NCI-H446 (cell line): ENCODE data around the gene AFF3.
"Not testable (repeated sequence)": the region's sequence is repeated elsewhere in the genome, so short reads cannot be mapped to it uniquely, and the experiment has no call there.

Experiments
- DNase-seq, 2 experiments: peaks; one replicate each; lab custom pipeline; 2025; lab: John Stamatoyannopoulos, UW

The AFF3 gene

DNA sequence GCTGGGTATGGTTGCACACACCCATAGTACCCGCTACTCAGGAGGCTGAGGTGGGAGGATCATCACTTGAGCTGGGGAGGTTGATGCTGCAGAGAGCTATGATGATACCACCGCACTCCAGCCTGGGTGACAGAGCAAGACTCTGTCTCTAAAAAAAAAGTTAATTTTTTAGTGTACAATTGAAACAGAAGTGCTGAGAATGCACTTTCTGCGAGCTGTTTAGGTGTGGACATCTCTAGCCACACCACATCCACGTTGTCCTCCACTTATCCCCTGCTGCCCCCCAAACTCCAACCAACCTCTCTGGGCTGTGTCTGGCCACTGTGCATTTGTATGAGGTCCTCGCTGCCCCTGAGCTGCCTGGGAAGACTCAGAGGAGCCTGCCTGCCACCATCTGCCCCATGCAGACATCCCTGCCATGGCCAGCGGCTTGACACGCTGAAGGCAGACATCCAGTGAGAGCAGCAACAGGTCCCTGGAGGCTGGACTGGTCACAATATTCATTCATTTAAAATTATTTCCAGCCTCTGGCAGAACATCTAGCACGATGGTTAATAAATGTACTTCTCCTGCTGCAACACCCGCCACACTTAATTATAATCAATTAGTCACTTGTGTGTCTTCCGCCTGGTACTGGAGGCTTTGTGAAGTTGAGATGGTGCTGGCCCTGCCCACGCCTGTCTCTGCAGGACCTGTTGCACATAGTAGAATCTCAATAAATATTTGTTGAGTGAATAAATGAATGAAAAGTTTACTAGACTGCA lies 3.7 kb upstream of the AFF3 start:
- no peak for DNase-seq

DNA sequence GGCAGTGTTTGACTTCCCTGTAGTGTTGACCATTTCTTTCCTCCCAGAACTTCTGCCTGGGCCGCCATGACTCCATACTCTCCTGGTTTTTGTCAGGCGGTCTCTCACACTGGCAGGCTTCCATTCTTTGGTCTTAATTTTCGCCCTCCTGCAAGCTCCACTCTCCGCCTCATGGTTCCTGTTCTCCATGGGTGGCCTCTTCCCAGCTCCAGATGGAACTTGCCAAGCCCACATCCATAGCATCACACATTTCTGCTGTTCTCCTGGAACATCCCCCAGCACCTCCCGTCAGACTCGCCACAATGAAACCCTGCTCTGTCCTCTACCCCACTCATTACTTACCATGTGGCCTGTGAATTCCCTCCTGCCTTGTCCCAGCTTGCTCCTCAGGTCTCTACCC lies 896 bp upstream of the AFF3 start:
- DNase-seq: no peak

DNA sequence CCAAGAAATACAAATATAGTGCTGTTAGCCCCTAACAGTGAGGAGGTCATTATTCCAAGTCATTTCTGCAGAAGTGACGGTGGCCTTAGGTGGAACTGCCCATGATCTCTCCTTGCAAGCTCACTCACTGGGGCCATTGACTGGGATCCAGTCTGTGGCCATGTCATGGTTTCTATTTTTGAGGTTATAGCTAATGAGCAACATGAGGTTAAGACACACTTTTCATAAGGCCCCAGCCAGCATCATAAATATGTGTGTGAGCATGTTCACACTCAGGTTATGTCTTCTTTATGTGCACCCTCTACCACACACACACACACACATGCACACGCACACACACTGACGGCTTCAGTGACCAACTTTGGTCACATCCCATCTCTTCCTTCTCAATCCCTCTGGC lies 484 bp downstream of the AFF3 start:
- DNase-seq: no peak

DNA sequence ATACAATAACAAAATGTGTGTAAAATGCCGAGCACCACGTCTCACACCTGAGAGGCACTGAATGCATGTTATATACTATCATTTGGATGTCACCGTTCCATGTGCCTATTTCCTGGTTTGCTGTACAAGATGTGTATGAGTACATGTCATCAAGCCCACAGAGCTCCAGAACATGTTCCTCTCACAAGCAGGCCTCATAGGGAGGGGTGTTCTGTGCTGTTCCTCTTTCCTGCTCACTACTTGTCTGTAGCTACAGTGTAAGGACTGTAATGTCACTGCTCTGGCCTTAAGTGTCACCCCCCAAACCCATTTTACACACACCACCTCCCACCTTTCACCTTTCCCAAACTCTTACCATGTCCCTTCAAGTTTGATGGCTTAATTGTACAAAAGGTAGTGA lies 1.8 kb downstream of the AFF3 start:
- no peak for DNase-seq

GRCh38 chr2:100137866-100138570 lies 4.4 kb downstream of the AFF3 start:
- DNase-seq: no peak

DNA sequence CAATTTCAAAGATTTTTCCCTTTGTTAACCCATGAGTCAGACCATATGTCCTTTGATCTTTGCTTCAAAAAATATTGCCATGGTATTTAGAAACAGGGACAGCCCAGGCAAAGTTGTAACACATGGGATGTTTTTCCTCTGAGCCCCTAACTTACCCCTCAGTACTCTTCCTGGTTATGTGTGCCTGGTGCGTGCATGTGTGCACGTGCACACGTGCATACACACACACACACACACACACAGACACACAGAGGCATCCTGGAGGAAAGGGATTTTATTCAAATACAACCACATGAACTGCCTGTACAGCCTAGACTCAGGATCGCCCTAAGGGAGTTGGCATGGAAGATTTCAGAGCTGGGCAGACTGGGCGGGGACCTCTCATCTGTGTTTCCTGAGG lies 5.1 kb downstream of the AFF3 start:
- DNase-seq: no peak

GRCh38 chr2:100136310-100136709 lies 6.1 kb downstream of the AFF3 start:
- DNase-seq: no peak

DNA sequence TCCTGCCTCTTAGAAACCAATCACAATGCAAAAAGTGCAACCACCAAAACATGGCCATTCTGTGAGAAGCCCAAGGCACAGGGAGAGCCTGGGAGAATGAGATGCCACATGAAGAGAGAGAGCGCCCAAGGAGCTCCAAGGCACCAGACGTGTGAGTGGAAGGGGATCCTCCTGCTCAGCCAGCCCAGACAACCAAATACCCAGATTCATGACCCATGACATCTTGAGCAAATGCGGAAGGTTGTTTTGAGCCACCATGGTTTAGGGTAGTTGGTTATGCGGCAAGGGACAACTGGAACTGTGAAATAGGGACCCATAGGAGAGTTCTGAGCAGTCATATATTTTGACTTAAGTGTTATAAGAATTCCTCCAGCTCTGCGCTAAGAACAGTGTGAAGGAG lies 7.0 kb downstream of the AFF3 start:
- no peak for DNase-seq

GRCh38 chr2:100130595-100131391 lies 11.6 kb downstream of the AFF3 start:
- no peak for DNase-seq

- DNase-seq: no peak
Measured at GRCh38 chr2:100126897-100127401, 15.4 kb downstream of the AFF3 start.

DNA sequence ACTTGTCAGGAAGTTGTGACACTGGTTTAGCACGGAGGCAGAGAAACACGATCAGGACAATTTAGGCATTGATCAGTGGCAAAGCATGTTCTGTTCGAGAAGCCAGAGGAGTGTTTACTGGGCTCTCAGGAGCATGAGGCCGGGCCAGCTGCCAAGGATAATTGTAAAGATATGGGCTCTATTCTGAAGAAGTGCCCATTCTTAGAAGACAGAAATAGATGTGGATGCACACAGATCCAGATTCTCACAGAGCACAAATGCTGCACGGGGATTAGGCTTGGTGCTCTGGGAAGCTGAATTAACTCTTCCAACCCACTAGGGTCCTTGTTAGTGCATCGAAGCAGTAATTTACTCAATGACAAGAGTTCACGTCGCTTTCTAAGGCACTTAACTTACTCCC lies 16.2 kb downstream of the AFF3 start:
- peak in 1 of 2 experiments; percentile 27 for DNase-seq

GRCh38 chr2:100125626-100126025 lies 16.8 kb downstream of the AFF3 start:
- DNase-seq: no peak

GRCh38 chr2:100124761-100125160 lies 17.6 kb downstream of the AFF3 start:
- no peak for DNase-seq

DNA sequence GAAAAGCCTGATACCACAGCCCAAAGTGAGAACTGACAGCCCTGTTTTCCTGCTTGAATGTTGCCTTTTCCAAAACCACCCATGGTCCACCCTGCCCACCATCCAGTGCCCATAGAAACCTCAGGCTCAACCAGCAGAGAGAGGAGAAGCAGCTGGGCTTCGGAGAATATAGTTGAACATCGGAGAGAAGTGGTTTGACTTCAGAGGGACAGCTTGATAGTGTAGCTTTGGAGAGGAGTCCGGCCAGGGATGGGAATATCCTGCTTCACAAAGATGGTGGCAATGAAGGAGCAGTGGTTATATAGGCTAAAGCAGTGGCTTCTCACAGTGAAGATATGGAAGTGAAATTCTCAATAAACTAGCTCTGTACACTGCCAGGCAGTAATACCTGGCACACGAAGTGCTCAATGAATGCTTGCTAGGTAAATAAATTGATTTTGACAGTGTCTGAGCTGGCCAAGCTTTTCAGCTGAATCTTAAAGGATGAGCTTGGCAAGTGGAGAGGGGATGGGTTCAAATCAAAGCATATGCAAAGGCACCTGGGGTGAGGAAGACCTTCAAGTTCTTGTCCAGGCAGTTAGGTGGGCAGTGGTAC lies 21.2 kb downstream of the AFF3 start:
- DNase-seq: no peak

- DNase-seq: no peak
Measured at GRCh38 chr2:100119235-100119634, 23.2 kb downstream of the AFF3 start.

DNA sequence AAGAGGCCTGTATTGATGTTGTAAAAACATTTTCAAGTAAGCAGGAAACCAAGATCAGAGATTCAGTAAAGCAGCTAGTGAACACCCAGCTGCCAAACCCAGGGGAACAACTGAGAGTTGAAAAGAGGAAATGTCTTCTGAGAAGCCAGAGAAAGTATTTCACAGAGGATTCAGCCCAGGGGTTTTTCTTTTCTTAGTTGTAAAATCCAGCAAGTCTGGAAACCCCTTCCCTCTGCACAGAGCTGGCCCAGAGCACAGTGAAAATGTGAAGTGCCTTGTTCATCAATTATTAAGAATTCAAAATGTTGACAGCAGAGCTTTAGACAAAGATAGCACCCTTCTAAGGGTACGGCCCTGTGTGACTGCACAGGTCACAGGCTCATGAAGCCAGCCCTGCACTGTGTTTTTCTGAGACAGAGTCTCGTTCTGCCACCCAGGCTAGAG lies 28.4 kb downstream of the AFF3 start:
- DNase-seq: no peak

DNA sequence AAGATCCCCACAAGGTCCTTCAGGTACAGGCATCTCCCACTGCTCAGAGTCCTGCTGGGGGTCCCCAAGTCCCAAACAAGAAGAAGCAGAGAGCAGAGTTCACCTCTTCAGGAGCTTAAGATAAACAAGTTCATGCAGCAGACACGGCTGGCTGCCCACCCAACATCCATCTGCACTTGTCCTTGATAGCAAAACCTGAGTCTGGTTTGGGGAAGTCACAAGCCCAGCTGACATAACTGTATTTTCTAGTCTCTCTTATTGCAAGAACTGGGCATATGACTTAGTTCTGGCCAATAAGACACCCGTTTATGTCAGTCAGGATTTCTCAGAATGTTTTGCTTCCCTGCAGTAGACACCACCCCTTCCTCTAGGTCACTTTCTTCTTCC lies 31.8 kb downstream of the AFF3 start:
- DNase-seq: no peak

DNA sequence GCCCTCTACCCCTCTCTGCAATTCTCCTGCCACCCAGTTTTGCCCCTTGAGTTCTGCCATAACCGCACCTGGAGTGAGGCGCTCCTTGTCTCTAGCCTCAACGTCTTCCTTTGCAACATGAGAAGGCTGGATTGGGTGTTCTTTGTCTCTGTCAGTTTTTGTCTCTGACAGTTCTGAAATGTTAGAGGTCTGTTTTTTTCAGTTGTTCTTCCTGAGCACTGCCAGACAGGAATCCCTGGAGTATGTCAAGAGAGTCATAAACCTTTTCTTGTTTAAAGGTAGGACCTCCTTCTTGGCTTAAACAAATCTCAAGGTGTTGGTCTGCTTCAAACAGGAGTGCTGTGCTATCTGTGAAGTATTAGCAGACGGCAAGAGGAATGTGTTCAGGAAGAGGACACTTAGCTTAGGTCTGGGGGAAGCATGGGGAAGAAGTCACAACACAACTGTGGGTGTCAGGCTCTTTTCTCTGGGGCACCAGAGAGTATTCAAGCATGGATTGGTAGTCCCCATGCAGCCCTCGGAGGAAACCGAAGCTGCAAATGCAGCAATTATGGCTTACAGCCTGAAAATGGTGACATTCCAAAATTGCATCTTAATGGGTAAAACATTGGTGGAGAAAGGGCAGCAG lies 32.3 kb downstream of the AFF3 start:
- DNase-seq: no peak

GRCh38 chr2:100108648-100109020 lies 33.8 kb downstream of the AFF3 start:
- DNase-seq: not testable (repeated sequence)

GRCh38 chr2:100107906-100108647 lies 34.3 kb downstream of the AFF3 start:
- DNase-seq: peak in 1 of 2 experiments; percentile 49

- DNase-seq: no peak
Measured at GRCh38 chr2:100107440-100107839, 35.0 kb downstream of the AFF3 start.
